ENCODE results near the gene EIF4B. TPM values are rescaled to one million over a fixed set of nuclear protein-coding genes. Genes with fewer than 3 reads are reported as not detected.
A peak's percentile ranks its signal among the peaks of the same experiment; 100 is the strongest.

Gene EIF4B
- total and polyA plus RNA-seq, 2 of the 8 experiments (the other 6 are each of a cell fraction or from before 2014, with no cell fraction given): 269 to 816 TPM

GRCh38 chr12:53056901-53057300, 50.6 kb downstream of the EIF4B start:
- Histone ChIP-seq H3K14ac (ENCODE audit: insufficient read length) (no peak overlapping the region), H2AK5ac (ENCODE audit: low read depth, low read length) (no peak overlapping the region), H2AFZ (ENCODE audit: low read length) (no peak overlapping the region), H3K23me2 (ENCODE audit: low read depth, low read length) (peaks cover 8% of the 10 kb centered on the region), H3K18ac (ENCODE audit: extremely low read depth, low read length) (no peak overlapping the region), H3K9me3 (ENCODE audit: insufficient read depth in 2 of 2, low read depth in 1 of 2, low read length in 1 of 2) (no peaks in the 10 kb centered on the region), H3K79me1 (ENCODE audit: low read depth, low read length) (peaks cover 4% of the 10 kb centered on the region; the same call in 1 of the 2 replicates), H3K4me3 (ENCODE audit: extremely low read depth in 1 of 4, insufficient read depth in 2 of 4, low read depth in 3 of 4, low read length in 4 of 4) (no peak overlapping the region), H3K9ac (replicated peaks in 1 of 4; ENCODE audit: extremely low read depth in 1 of 4, low read depth in 3 of 4, low read length in 3 of 4) (no peak overlapping the region), H4K8ac (ENCODE audit: extremely low read depth, insufficient read depth, low read length) (no peak overlapping the region), H4K91ac (replicated peaks; ENCODE audit: insufficient read length, low read length) (no peak overlapping the region), H3K4me2 (ENCODE audit: insufficient read depth in 1 of 2, low read depth in 2 of 2, low read length in 2 of 2) (no peak overlapping the region), H2BK5ac (ENCODE audit: low read depth, low read length) (no peak overlapping the region), H2BK20ac (ENCODE audit: low read length) (no peak overlapping the region; the same call in 1 of the 2 replicates), H3K27ac (ENCODE audit: low read depth, low read length) (no peak overlapping the region), H3K36me3 (ENCODE audit: control insufficient read depth in 2 of 4, insufficient read depth in 4 of 4, low read length in 3 of 4) (peaks cover 0 to 1% (median 0%) of the 10 kb centered on the region in 4 experiments; a peak in 1 of 8 replicates), H3K4ac (replicated peaks; ENCODE audit: insufficient read length, low read depth, low read length) (no peak overlapping the region), H3K27me3 (replicated peaks in 1 of 4; ENCODE audit: control insufficient read depth in 3 of 4, extremely low read depth in 1 of 4, insufficient read depth in 3 of 4, low read length in 3 of 4) (peaks cover 0 to 12% (median 4%) of the 10 kb centered on the region in 4 experiments; a peak in 4 of 7 replicates), H2BK15ac (ENCODE audit: low read length) (0 out of 2 replicates have a peak overlapping the region, but pooled peaks have one; percentile 61), H3K23ac (ENCODE audit: insufficient read length) (no peak overlapping the region), H3K56ac (replicated peaks; ENCODE audit: insufficient read length, low read depth, low read length) (no peak overlapping the region), H2BK120ac (replicated peaks; ENCODE audit: low read depth, low read length) (no peak overlapping the region), H3K79me2 (ENCODE audit: control insufficient read depth in 1 of 2, insufficient read depth in 2 of 2, low read length in 2 of 2) (no peaks in the 10 kb centered on the region), H3K4me1 (replicated peaks in 1 of 4; ENCODE audit: control insufficient read depth in 3 of 4, insufficient read depth in 4 of 4, low read length in 3 of 4) (peaks cover 0 to 8% (median 4%) of the 10 kb centered on the region in 4 experiments; a peak in 6 of 7 replicates), H4K5ac (ENCODE audit: insufficient read length, low read depth, low read length) (no peak overlapping the region), H4K20me1 (replicated peaks in 1 of 2; ENCODE audit: control insufficient read depth in 1 of 2, insufficient read depth in 2 of 2, low read length in 2 of 2) (peaks cover 7 to 9% of the 10 kb centered on the region in 2 experiments), H2BK12ac (ENCODE audit: low read depth, low read length) (peak overlapping the region; percentile 33; the same call in 1 of the 2 replicates)
- no peak for FAIRE-seq
- DNase-seq (ENCODE audit: low read depth in 1 of 2, low spot score in 2 of 2): no peak
- POLR2A ChIA-PET (ENCODE audit: partially characterized antibody): interaction anchor here (1.2 to 5.9 kb wide), 3 partner anchors 7 to 45 kb away, joined by 3 to 26 read pairs (median 16); partner anchors contain the start of gene TNS2
- 86% methylated on average over 7 of the region's 7 CpGs; no CpG with 5 or more reads in 1 of the 2 experiments for WGBS, 2 experiments (ENCODE audit: extremely low coverage in 1 of 2, insufficient coverage in 1 of 2, insufficient read length in 1 of 2, insufficient replicate concordance in 2 of 2, low coverage in 1 of 2, low lambda C conversion rate in 2 of 2, missing lambda C conversion rate in 1 of 2)
- TF ChIP-seq FOSL1 (IDR thresholded peaks at IDR 0.05; ENCODE audit: insufficient read depth, low read depth, low read length) (no peak), USF2 (IDR thresholded peaks at IDR 0.05; ENCODE audit: low read length) (no peak), SIRT6 (IDR thresholded peaks at IDR 0.05; ENCODE audit: low read length) (no peak), ZNF274 (IDR thresholded peaks at IDR 0.05; ENCODE audit: borderline replicate concordance, extremely low read depth, low read length) (no peak), JUN (IDR thresholded peaks at IDR 0.05; ENCODE audit: low read depth, low read length) (no peak)
- CTCF ChIA-PET (ENCODE audit: partially characterized antibody): interaction anchor here (1.1 to 15.7 kb wide), 7 partner anchors 6 to 141 kb away, joined by 3 to 258 read pairs (median 8); partner anchors contain the start of genes IGFBP6 and TNS2
